ENCODE data around the gene NF1.

DNA sequence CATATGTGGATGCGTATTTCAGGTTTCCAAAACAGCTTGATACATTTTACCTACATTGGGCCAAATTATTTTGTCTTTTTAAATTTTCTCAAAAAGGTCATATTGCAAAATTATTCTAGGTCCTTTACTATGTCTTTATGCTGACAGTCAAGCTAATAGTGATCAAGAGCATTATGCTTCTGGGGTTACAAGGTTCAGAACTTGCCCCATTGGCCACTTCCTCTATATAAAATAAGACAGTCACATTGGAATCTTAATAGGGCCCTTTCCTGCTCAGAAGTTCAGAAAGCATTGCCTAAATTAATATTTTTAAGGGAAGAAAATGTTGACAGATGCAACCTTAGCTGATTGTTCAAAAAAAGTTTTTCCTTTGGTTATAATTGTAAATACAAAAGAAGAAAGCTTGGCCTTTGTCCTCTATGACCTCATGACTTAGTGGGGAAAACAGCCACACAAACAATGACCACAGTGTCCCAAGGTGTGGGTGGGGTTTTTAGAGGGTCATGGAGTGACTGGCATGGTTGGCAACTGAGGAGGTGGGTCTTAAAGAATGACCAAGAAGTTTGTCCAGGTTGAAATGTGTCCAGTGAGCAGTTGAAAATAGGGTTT is 284.9 kb downstream of the NF1 start:
- TF ChIP-seq, protein P1, sequence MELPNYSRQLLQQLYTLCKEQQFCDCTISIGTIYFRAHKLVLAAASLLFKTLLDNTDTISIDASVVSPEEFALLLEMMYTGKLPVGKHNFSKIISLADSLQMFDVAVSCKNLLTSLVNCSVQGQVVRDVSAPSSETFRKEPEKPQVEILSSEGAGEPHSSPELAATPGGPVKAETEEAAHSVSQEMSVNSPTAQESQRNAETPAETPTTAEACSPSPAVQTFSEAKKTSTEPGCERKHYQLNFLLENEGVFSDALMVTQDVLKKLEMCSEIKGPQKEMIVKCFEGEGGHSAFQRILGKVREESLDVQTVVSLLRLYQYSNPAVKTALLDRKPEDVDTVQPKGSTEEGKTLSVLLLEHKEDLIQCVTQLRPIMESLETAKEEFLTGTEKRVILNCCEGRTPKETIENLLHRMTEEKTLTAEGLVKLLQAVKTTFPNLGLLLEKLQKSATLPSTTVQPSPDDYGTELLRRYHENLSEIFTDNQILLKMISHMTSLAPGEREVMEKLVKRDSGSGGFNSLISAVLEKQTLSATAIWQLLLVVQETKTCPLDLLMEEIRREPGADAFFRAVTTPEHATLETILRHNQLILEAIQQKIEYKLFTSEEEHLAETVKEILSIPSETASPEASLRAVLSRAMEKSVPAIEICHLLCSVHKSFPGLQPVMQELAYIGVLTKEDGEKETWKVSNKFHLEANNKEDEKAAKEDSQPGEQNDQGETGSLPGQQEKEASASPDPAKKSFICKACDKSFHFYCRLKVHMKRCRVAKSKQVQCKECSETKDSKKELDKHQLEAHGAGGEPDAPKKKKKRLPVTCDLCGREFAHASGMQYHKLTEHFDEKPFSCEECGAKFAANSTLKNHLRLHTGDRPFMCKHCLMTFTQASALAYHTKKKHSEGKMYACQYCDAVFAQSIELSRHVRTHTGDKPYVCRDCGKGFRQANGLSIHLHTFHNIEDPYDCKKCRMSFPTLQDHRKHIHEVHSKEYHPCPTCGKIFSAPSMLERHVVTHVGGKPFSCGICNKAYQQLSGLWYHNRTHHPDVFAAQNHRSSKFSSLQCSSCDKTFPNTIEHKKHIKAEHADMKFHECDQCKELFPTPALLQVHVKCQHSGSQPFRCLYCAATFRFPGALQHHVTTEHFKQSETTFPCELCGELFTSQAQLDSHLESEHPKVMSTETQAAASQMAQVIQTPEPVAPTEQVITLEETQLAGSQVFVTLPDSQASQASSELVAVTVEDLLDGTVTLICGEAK (IDR thresholded peaks at IDR 0.05) = no peak
- TF ChIP-seq, protein P1 (CRISPR knock-in tag; IDR thresholded peaks at IDR 0.05) = no peak
- no peak for TF ChIP-seq CTCF (CRISPR knock-in tag; IDR thresholded peaks at IDR 0.05)
